ENCODE results near the gene HDAC4.

GRCh38 chr2:239371726-239372686, 28.8 kb downstream of the HDAC4 start:
- TF ChIP-seq CTCF (IDR thresholded peaks at IDR 0.05; ENCODE audit: low read length) (no peak), EZH2 (IDR thresholded peaks at IDR 0.05; ENCODE audit: borderline replicate concordance, low read length) (no peak)
